Ammon's horn (tissue), 1 donor: Measurements from ENCODE around the gene COA8.

Experiments used
- DNase-seq: peaks from one replicate; pipeline ENCODE4 v3.0.0-alpha.2; 2016; ENCODE audit warnings: low spot score

Gene COA8

GRCh38 chr14:103625356-103626095 lies 62.8 kb downstream of the COA8 start:
- no peak for DNase-seq

- DNase-seq = no peak
Observed at GRCh38 chr14:103626146-103626850, 63.5 kb downstream of the COA8 start.

DNA sequence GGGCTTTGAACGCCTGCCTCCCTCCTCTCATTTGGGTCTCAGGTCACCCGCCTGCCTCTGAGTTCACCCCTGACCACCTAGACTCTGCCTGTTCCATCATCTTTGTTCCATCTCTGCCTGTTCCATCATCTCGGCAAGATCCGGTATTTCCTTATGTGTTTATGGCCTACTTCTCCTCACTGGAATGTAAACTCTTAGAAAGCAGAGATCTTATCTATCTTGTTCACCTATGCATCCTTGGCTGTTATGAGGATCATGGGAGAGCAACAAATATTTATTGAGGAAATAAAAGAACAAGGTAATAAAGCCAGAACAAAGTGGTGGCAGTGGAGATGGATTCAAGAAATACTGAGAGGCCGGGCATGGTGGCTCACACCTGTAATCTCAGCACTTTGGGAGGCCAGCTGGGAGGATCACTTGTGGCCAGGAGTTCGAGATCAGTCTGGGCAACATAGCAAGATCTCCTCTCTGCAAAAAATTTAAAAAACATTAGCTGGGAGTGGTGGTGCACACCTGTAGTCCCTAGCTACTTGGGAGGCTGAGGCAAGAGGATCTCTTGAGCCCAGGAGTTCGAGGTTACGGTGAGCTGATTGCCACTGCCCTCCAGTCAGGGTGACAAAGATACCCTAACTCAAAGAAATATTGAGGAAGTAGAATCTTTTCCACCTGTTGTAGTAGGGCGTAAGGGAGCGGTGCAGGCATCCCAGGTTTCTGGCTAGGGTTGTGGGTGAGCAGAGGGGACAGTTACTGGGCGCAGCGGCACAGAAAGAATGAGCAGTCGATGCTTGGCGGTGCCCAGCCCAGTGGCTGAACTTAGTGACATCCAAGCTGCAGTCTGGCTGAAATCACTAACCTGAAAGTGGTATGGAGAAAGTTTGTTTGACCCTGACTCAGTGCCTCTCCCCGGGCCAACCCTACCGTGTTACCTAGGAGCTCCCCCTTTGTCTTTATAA lies 64.6 kb downstream of the COA8 start:
- DNase-seq = no peak

- DNase-seq = peak; percentile 48
Observed at GRCh38 chr14:103628221-103628683, 65.5 kb downstream of the COA8 start.

GRCh38 chr14:103628684-103629502 lies 66.1 kb downstream of the COA8 start, which contains the start of gene KLC1:
KLC1 (plus strand) TSS chr14:103629211; CDS start chr14:103654565, 25,354 bp downstream.
- peak; percentile 83 for DNase-seq

- DNase-seq = peak; percentile 38
Observed at GRCh38 chr14:103629503-103630121, 66.9 kb downstream of the COA8 start.

GRCh38 chr14:103630364-103631108 lies 67.8 kb downstream of the COA8 start:
- no peak for DNase-seq

GRCh38 chr14:103633391-103633790 lies 70.6 kb downstream of the COA8 start:
- no peak for DNase-seq

GRCh38 chr14:103634156-103634555 lies 71.4 kb downstream of the COA8 start:
- no peak for DNase-seq

DNA sequence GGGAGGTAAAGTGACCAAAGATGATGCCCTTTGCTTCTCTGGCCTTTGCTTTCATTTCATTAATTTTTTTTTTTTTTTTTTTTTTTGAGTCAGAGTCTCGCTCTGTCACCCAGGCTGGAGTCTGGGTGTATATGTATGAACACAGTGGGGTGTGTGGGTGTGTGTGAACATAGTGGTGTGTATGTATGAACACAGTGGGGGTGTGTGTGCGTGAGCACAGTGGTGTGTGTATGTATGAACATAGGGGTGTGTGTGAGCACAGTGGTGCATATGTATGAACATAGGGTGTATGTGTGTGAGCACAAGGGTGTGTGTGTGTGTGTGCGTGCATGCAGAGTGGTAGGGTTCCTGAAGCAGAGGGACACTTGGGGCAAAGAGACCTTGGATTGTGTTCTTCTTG lies 75.8 kb downstream of the COA8 start:
- no peak for DNase-seq
